ENCODE results near the gene MARK3. TPM values are rescaled to one million over a fixed set of nuclear protein-coding genes. Genes with fewer than 3 reads are reported as not detected.
A peak's percentile ranks its signal among the peaks of the same experiment; 100 is the strongest.

The MARK3 gene
- total and polyA plus RNA-seq, 8 donors = 52.6 to 157 (median 95.0) TPM

DNA sequence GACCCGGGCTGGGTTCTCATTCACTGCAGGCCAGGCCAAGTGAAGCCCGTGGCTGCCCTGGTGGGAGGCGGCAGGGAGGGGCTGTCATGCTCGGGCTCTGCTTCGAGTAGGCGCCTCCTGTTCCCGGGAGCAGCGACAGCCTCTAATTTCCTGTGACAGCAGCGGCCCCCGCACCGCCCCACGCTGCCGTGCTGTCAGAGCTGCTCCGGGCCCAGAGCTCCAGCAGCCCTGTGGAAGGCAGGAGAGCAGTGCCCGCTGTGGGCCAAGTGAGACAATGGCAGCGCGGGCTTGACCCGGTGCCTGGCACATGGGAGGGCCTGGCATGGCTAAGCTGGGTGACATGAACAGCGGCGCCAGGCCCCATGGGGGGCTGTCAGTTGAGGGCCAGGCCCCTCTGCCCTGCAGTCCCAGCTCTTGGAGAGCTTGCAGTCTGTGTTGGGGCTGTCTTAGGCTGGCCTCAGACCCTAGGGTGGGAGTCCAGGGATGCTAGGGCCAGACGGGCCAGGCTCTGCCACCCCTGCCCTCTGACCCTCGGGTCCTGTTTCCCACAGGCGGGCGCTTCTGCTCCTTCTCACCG, 148.9 kb downstream of the MARK3 start:
- no peak overlapping the region for H3K4me3 ChIP-seq
- WGBS, 5 donors = 83 to 88% (median 86%) methylated on average over 3 to 25 of the region's 25 CpGs
- H3K27me3 ChIP-seq = no peaks in the 10 kb centered on the region
- intact Hi-C loops (cut with DNase I; ENCODE audit: low total_unique reads) = no loop called here
- H3K36me3 ChIP-seq = peaks cover 5 to 62% (median 53%) of the 10 kb centered on the region in 4 donors
- peaks cover 44 to 84% (median 62%) of the 10 kb centered on the region in 4 donors for H3K4me1 ChIP-seq
- H3K9me3 ChIP-seq = no peaks in the 10 kb centered on the region
- no peak for DNase-seq
- TF ChIP-seq POLR2A (IDR thresholded peaks at IDR 0.05) = no peak
- no peak for TF ChIP-seq POLR2AphosphoS5 (IDR thresholded peaks at IDR 0.05)
- TF ChIP-seq, protein P1, sequence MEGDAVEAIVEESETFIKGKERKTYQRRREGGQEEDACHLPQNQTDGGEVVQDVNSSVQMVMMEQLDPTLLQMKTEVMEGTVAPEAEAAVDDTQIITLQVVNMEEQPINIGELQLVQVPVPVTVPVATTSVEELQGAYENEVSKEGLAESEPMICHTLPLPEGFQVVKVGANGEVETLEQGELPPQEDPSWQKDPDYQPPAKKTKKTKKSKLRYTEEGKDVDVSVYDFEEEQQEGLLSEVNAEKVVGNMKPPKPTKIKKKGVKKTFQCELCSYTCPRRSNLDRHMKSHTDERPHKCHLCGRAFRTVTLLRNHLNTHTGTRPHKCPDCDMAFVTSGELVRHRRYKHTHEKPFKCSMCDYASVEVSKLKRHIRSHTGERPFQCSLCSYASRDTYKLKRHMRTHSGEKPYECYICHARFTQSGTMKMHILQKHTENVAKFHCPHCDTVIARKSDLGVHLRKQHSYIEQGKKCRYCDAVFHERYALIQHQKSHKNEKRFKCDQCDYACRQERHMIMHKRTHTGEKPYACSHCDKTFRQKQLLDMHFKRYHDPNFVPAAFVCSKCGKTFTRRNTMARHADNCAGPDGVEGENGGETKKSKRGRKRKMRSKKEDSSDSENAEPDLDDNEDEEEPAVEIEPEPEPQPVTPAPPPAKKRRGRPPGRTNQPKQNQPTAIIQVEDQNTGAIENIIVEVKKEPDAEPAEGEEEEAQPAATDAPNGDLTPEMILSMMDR (IDR thresholded peaks at IDR 0.05) = no peak
- no peak for TF ChIP-seq EP300 (IDR thresholded peaks at IDR 0.05)
- peak overlapping the region; percentile 41 to 83 (median 77) for H3K27ac ChIP-seq

DNA sequence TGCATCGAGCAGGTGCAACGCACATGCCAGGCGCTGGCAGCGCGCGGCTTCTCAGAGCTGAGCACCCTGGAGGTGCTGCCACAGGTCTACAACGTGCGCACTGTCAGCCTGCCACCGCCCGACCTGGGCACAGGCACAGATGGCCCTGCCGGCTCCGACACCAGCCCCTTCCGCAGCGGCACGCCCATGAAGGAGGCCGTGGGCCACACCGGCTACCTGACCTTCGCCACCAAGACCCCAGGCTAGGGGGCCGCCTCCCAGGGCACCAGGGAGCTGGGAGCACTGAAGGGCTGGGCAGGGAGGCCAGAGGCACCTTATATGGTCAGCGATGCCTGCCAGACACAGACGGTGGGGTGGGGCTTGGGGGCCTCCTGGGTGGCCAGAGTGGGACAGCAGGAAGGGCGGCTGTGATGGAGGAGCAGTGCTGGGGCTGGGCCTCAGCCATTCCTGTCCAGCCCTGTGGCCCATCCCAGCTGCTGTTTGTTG, 149.4 kb downstream of the MARK3 start:
- TF ChIP-seq POLR2A (IDR thresholded peaks at IDR 0.05) (no peak), POLR2AphosphoS5 (IDR thresholded peaks at IDR 0.05) (no peak), EP300 (IDR thresholded peaks at IDR 0.05) (no peak)
- TF ChIP-seq, protein P1 (IDR thresholded peaks at IDR 0.05) = no peak
- peak overlapping the region; percentile 41 to 83 (median 77) for H3K27ac ChIP-seq
- intact Hi-C loops (cut with DNase I; ENCODE audit: low total_unique reads) = no loop called here
- peaks cover 43 to 85% (median 63%) of the 10 kb centered on the region in 4 donors for H3K4me1 ChIP-seq
- WGBS, 5 donors = 76 to 88% (median 85%) methylated on average over 9 to 22 of the region's 22 CpGs
- H3K4me3 ChIP-seq = no peak overlapping the region
- H3K9me3 ChIP-seq = no peaks in the 10 kb centered on the region
- DNase-seq = peak in 1 of 2 donors; percentile 66
- H3K27me3 ChIP-seq = no peaks in the 10 kb centered on the region
- H3K36me3 ChIP-seq = peaks cover 5 to 62% (median 53%) of the 10 kb centered on the region in 4 donors

DNA sequence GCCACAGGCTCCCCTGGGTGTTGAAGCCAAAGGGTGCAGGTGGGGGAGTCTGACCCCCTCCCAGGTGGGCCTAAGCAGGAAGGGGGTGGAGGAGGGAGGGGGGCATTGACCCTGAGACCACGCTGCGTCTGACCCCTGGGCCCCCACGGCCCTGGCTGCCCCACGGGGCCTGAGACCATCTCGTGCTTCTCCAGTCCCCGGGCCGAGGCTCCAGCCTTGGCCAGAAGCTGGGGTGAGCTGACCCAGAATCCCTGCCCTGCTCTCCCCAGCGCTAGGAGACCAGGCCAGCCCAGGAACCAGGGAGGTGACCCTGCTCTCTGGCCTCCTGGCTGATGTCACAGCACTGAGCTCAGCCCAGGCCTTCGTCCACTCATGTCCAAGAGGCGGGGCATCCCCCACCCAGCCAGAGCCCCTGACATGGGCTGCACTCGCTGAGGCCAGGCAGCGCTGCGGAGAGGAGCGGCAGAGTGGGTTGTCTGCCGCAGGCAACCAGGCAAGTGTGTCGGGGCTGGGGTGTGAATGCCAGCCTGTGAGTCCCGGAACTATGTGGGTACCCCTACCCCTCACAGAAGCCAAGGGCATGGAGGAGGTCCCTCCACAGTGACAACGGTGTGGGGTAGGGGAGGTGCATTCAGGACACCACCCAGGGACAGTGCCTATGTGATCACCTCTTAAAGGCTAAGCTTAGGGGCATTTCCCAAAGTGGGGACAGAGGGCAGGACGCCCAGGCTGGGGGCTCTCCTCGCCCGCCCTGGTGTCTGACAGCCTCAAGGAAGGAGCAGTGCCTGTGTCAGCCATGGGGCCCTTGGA, 150.1 kb downstream of the MARK3 start:
- TF ChIP-seq EP300 (IDR thresholded peaks at IDR 0.05) (no peak), POLR2A (IDR thresholded peaks at IDR 0.05) (no peak), POLR2AphosphoS5 (IDR thresholded peaks at IDR 0.05) (no peak)
- TF ChIP-seq, protein P1 (IDR thresholded peaks at IDR 0.05) = no peak
- H3K4me3 ChIP-seq = no peak overlapping the region

DNA sequence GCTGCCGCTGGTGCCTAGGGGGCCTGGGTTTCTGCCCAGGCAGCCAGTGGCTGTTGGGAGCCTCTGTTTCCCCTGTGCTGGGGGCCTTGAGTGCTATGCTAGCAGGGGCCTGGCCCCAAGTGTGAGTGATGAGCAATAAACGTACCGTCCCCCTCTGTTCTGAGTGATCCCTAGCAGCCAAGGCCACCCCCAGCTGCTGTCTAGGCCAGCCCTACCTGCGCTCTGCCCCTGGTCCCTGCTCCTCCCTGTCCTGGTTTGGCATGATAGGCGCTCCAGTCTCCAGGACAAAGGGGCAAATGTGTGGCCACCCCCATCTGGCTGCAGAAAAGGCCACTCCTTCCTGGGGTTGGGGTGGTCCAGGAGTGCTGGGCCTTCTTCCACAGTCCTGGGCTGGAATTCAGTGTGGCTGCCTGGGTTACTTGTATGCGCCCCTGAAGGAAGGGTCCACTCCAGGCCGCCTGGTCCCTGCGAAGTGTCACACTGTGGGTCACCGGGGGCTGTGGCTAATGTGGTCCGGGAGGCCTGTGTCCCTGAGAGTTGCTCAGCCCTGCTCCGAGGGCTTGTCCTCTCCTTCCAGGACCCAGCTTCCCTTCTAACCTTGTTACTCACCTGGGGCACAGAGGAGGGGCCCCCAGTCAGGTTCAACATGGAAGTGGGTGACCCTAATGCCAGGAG, 150.8 kb downstream of the MARK3 start:
- Histone ChIP-seq H3K27ac (peak overlapping the region in 4 of 5 donors; percentile 73 to 83 (median 78)), H3K4me1 (peaks cover 41 to 84% (median 61%) of the 10 kb centered on the region in 4 donors), H3K27me3 (no peaks in the 10 kb centered on the region), H3K9me3 (no peaks in the 10 kb centered on the region), H3K4me3 (no peak overlapping the region), H3K36me3 (peaks cover 5 to 52% (median 48%) of the 10 kb centered on the region in 4 donors)
- 75 to 92% (median 83%) methylated on average over 9 to 11 of the region's 11 CpGs for WGBS, 5 donors
- intact Hi-C loops (cut with DNase I; ENCODE audit: low total_unique reads) = no loop called here
- TF ChIP-seq POLR2AphosphoS5 (IDR thresholded peaks at IDR 0.05) = no peak
- no peak for TF ChIP-seq EP300 (IDR thresholded peaks at IDR 0.05)
- TF ChIP-seq, protein P1 (IDR thresholded peaks at IDR 0.05) = no peak
- no peak for TF ChIP-seq POLR2A (IDR thresholded peaks at IDR 0.05)
- no peak for DNase-seq

More for the DNA sequence above, 150.1 kb downstream of the MARK3 start:
- H3K9me3 ChIP-seq = no peaks in the 10 kb centered on the region
- intact Hi-C loops (cut with DNase I; ENCODE audit: low total_unique reads) = no loop called here
- peaks cover 41 to 84% (median 61%) of the 10 kb centered on the region in 4 donors for H3K4me1 ChIP-seq
- H3K27me3 ChIP-seq = no peaks in the 10 kb centered on the region
- peaks cover 5 to 60% (median 52%) of the 10 kb centered on the region in 4 donors for H3K36me3 ChIP-seq
- WGBS, 5 donors = 75 to 95% (median 86%) methylated on average over 9 to 21 of the region's 21 CpGs
- no peak for DNase-seq
- H3K27ac ChIP-seq = peak overlapping the region in 4 of 5 donors; percentile 73 to 83 (median 78)
